ENCODE measurements around the gene TSLP. TPM values are rescaled to one million over a fixed set of nuclear protein-coding genes. Genes with fewer than 3 reads are reported as not detected.

TSLP gene
- polyA plus RNA-seq, 3 donors = 0.11 TPM; not detected in 2

DNA sequence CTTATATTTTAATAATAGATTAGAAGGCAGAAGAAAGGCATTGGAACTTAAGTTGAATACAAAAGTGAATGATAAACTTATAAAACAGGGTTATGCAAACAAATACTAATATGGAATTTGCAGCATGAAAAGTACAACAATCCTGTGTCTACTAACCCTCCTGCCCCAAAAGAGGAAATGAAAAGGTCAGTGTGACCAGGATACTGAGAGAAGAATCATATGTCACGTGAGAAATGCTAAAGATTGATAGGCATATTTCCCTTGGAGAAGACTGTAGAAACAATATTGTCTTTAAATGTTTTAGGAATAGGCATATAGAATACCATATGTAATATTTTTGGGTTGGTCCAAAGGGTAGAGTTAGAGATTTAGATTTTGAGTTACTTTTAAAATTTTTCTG is 24.5 kb downstream of the TSLP start:
- H3K27me3 Mint-ChIP-seq (ENCODE audit: low read depth in 3 of 3) = no peaks in the 10 kb centered on the region
- Histone ChIP-seq H3K27me3 (ENCODE audit: control insufficient read depth in 2 of 2, insufficient read depth in 2 of 2, low read length in 2 of 2) (no peaks in the 10 kb centered on the region), H3K9ac (ENCODE audit: insufficient read depth, low read length, poor library complexity, severe bottlenecking) (no peak overlapping the region), H3K4me2 (replicated peaks; ENCODE audit: extremely low read depth, low read length, poor library complexity, severe bottlenecking) (no peak overlapping the region), H3K79me2 (ENCODE audit: insufficient read depth, low read length) (peaks cover 39% of the 10 kb centered on the region), H4K20me1 (ENCODE audit: insufficient read depth, low read length) (peaks cover 10% of the 10 kb centered on the region), H3K4me3 (replicated peaks in 1 of 3; ENCODE audit: low read depth in 2 of 3, low read length in 3 of 3) (no peak overlapping the region), H3K4me1 (ENCODE audit: control insufficient read depth in 1 of 2, insufficient read depth in 2 of 2, low read length in 2 of 2) (peaks cover 23 to 31% of the 10 kb centered on the region in 2 donors), H2AFZ (ENCODE audit: insufficient read depth, low read depth, low read length, poor library complexity, severe bottlenecking) (no peak overlapping the region), H3K9me3 (replicated peaks in 1 of 2; ENCODE audit: control insufficient read depth in 1 of 2, insufficient read depth in 1 of 2, low read length in 2 of 2) (no peaks in the 10 kb centered on the region), H3K27ac (ENCODE audit: low read depth in 1 of 2, low read length in 2 of 2) (no peak overlapping the region), H3K36me3 (replicated peaks in 1 of 2; ENCODE audit: control insufficient read depth in 1 of 2, insufficient read depth in 2 of 2, low read length in 2 of 2) (peaks cover 44 to 56% of the 10 kb centered on the region in 2 donors)
- WGBS (ENCODE audit: insufficient coverage) = no CpG with 5 or more reads among the region's 1 CpG
- peaks cover 30% of the 10 kb centered on the region for H3K4me1 Mint-ChIP-seq
- H3K4me3 Mint-ChIP-seq = no peak overlapping the region
- no peaks in the 10 kb centered on the region for H3K9me3 Mint-ChIP-seq
- peak overlapping the region in 4 of 7 donors; percentile 30 to 60 (median 50) for H3K27ac Mint-ChIP-seq
- peaks cover 36 to 40% of the 10 kb centered on the region in 2 donors for H3K36me3 Mint-ChIP-seq
- intact Hi-C loops (cut with micrococcal nuclease) = loop anchor here in 1 of 2 donors (10.0 kb wide), 2 partner anchors 361 to 1069 kb away; partner anchors contain the start of gene SLC25A46
- peak in 1 of 3 donors; percentile 14 for DNase-seq
- TF ChIP-seq, protein P1, sequence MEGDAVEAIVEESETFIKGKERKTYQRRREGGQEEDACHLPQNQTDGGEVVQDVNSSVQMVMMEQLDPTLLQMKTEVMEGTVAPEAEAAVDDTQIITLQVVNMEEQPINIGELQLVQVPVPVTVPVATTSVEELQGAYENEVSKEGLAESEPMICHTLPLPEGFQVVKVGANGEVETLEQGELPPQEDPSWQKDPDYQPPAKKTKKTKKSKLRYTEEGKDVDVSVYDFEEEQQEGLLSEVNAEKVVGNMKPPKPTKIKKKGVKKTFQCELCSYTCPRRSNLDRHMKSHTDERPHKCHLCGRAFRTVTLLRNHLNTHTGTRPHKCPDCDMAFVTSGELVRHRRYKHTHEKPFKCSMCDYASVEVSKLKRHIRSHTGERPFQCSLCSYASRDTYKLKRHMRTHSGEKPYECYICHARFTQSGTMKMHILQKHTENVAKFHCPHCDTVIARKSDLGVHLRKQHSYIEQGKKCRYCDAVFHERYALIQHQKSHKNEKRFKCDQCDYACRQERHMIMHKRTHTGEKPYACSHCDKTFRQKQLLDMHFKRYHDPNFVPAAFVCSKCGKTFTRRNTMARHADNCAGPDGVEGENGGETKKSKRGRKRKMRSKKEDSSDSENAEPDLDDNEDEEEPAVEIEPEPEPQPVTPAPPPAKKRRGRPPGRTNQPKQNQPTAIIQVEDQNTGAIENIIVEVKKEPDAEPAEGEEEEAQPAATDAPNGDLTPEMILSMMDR (IDR thresholded peaks at IDR 0.05) = no peak

DNA sequence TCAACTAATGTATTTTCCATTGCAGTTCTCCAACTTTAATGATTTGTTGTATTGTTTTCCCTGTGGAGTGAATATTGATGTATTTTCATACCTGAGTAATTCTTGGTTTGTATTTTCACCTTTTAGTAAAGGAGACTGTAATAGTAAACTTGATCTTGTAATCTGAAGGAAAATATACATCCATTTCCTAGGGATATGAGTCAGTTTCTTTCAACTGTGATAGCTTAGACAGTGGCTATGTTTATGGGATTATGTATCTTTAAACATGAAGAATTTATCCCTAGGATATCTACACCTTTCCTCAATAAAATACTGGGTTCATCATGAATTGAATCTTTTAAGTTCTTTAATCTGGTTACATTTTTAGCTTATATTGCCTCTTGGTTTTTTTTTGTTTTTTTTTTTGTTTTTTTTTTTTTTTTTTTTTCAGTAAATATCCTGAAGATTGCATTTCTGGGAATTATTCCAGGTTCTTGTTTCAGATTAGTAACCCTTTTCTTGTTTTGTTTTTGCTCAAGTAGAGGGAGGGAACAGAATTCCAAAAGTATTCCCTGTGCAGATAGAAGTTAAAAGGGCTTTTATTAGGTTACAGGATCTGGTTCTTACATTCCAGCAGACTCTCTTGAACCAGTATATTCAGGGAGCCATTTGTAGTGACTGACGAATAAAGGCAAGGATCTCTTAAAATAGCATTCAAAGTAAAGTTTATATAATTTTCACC is 27.7 kb downstream of the TSLP start:
- peaks cover 18% of the 10 kb centered on the region for H3K79me2 ChIP-seq (ENCODE audit: insufficient read depth, low read length)
- no peak overlapping the region for H2AFZ ChIP-seq (ENCODE audit: insufficient read depth, low read depth, low read length, poor library complexity, severe bottlenecking)
- no peak overlapping the region for H3K4me2 ChIP-seq (replicated peaks; ENCODE audit: extremely low read depth, low read length, poor library complexity, severe bottlenecking)
- no peak overlapping the region for H3K9ac ChIP-seq (ENCODE audit: insufficient read depth, low read length, poor library complexity, severe bottlenecking)
- DNase-seq = no peak
- Mint-ChIP-seq H3K9me3 (no peaks in the 10 kb centered on the region), H3K27me3 (ENCODE audit: low read depth in 3 of 3) (peaks cover 0 to 2% (median 0%) of the 10 kb centered on the region in 3 donors), H3K36me3 (peaks cover 57 to 62% of the 10 kb centered on the region in 2 donors), H3K4me3 (no peak overlapping the region), H3K27ac (no peak overlapping the region), H3K4me1 (peaks cover 12% of the 10 kb centered on the region)
- H3K4me3 ChIP-seq (replicated peaks in 1 of 3; ENCODE audit: low read depth in 2 of 3, low read length in 3 of 3) = no peak overlapping the region
- peaks cover 5 to 7% of the 10 kb centered on the region in 2 donors for H3K4me1 ChIP-seq (ENCODE audit: control insufficient read depth in 1 of 2, insufficient read depth in 2 of 2, low read length in 2 of 2)
- no peaks in the 10 kb centered on the region for H4K20me1 ChIP-seq (ENCODE audit: insufficient read depth, low read length)
- no peaks in the 10 kb centered on the region for H3K9me3 ChIP-seq (replicated peaks in 1 of 2; ENCODE audit: control insufficient read depth in 1 of 2, insufficient read depth in 1 of 2, low read length in 2 of 2)
- H3K27ac ChIP-seq (ENCODE audit: low read depth in 1 of 2, low read length in 2 of 2) = no peak overlapping the region
- TF ChIP-seq, protein P1 (IDR thresholded peaks at IDR 0.05) = no peak
- H3K27me3 ChIP-seq (ENCODE audit: control insufficient read depth in 2 of 2, insufficient read depth in 2 of 2, low read length in 2 of 2) = no peaks in the 10 kb centered on the region
- WGBS (ENCODE audit: insufficient coverage) = no CpG with 5 or more reads among the region's 1 CpG
- peaks cover 74 to 89% of the 10 kb centered on the region in 2 donors for H3K36me3 ChIP-seq (replicated peaks in 1 of 2; ENCODE audit: control insufficient read depth in 1 of 2, insufficient read depth in 2 of 2, low read length in 2 of 2)
- intact Hi-C loops (cut with micrococcal nuclease) = loop anchor here in 1 of 2 donors (10.0 kb wide), 2 partner anchors 364 to 1066 kb away; partner anchors contain the start of gene SLC25A46

All from CD14-positive monocyte (primary cell).